Caki2 (cell line): ENCODE measurements around the gene FBP2. TPM values are rescaled to one million over a fixed set of nuclear protein-coding genes. Genes with fewer than 3 reads are reported as not detected.
"Not testable (repeated sequence)": the region's sequence is repeated elsewhere in the genome, so short reads cannot be mapped to it uniquely, and the experiment has no call there.

Experiments used
- DNase-seq: peaks from one replicate; pipeline ENCODE4 v3.0.0-alpha.2; 2015; ENCODE audit warnings: low read depth
- in situ Hi-C: cut with HindIII; loops from 2 replicates; pipeline ENCODE4 v1.10.0; 2016; ENCODE audit warnings: low sequenced_read_pairs, low pct_unique_long_range_greater_than_20kb, mixed read lengths
- total RNA-seq: library from RNA; depleted of rRNA; stranded (reverse); fragments of >200 nt; shearing (Covaris generic); gene quantifications from 2 replicates; pipeline ENCODE4 v1.2.3, GENCODE V29; 2014; ENCODE audit warnings: low replicate concordance

Gene FBP2
- total RNA-seq, 1 experiment from 2014 or later, result not detected

GRCh38 chr9:94576131-94576530, 17.5 kb downstream of the FBP2 start:
- DNase-seq, result no peak
- in situ Hi-C loops, result no loop called here

GRCh38 chr9:94568972-94569712, 24.5 kb downstream of the FBP2 start:
- DNase-seq, result no peak
- in situ Hi-C loops, result no loop called here

GRCh38 chr9:94568250-94568889, 25.3 kb downstream of the FBP2 start:
- no peak for DNase-seq
- in situ Hi-C loops, result no loop called here

- in situ Hi-C loops, result no loop called here
These were observed 26.4 kb downstream of the FBP2 start for GRCh38 chr9:94567271-94567670.

GRCh38 chr9:94566550-94566949, 27.1 kb downstream of the FBP2 start:
- no peak for DNase-seq
- in situ Hi-C loops, result no loop called here

More at GRCh38 chr9:94567271-94567670, 26.4 kb downstream of the FBP2 start:
- no peak for DNase-seq

GRCh38 chr9:94564279-94564678, 29.3 kb downstream of the FBP2 start:
- in situ Hi-C loops, DNase-seq: not testable (repeated sequence)

- DNase-seq, result no peak
- in situ Hi-C loops, result no loop called here
These were observed 30.1 kb downstream of the FBP2 start for GRCh38 chr9:94563548-94563947.

GRCh38 chr9:94560237-94560636, 33.4 kb downstream of the FBP2 start:
- in situ Hi-C loops, result no loop called here
- DNase-seq, result no peak

- DNase-seq, result no peak
- in situ Hi-C loops, result no loop called here
These were observed 36.2 kb downstream of the FBP2 start for GRCh38 chr9:94557376-94557775.

GRCh38 chr9:94554439-94555331, 38.9 kb downstream of the FBP2 start, which contains the start of gene PCAT7:
Gene PCAT7 (plus strand): TSS chr9:94555083.
- in situ Hi-C loops, result no loop called here
- DNase-seq, result peak; percentile 92

- in situ Hi-C loops, result no loop called here
- DNase-seq, result no peak
These were observed 39.6 kb downstream of the FBP2 start for GRCh38 chr9:94554078-94554438.

- in situ Hi-C loops, result no loop called here
- DNase-seq, result peak; percentile 67
These were observed 40.3 kb downstream of the FBP2 start for GRCh38 chr9:94553029-94553938.

GRCh38 chr9:94545940-94546339, 47.7 kb downstream of the FBP2 start:
- DNase-seq, result no peak
- in situ Hi-C loops, result no loop called here

GRCh38 chr9:94544335-94544734, 49.3 kb downstream of the FBP2 start:
- in situ Hi-C loops, DNase-seq: not testable (repeated sequence)

GRCh38 chr9:94538908-94539307, 54.7 kb downstream of the FBP2 start:
- in situ Hi-C loops, result no loop called here

GRCh38 chr9:94534901-94535300, 58.7 kb downstream of the FBP2 start:
- DNase-seq, result no peak
- in situ Hi-C loops, result no loop called here

More at GRCh38 chr9:94538908-94539307, 54.7 kb downstream of the FBP2 start:
- DNase-seq, result no peak

GRCh38 chr9:94533601-94534000, 60.0 kb downstream of the FBP2 start:
- in situ Hi-C loops, result no loop called here

GRCh38 chr9:94533155-94533554, 60.5 kb downstream of the FBP2 start:
- in situ Hi-C loops, result no loop called here
- peak; percentile 21 for DNase-seq

More at GRCh38 chr9:94533601-94534000, 60.0 kb downstream of the FBP2 start:
- no peak for DNase-seq
